HCT116 (cell line): ENCODE results near the gene SCTR. TPM values are rescaled to one million over a fixed set of nuclear protein-coding genes. Genes with fewer than 3 reads are reported as not detected.

Experiments used
- ATAC-seq: fragments of 200-7000 bp; cut with Tn5 transposase; 2 replicates; pipeline ENCODE4 v1.9.1; 2020; ENCODE audit warnings: mild to moderate bottlenecking, moderate library complexity
- BruUV-seq: library from RNA; stranded (reverse); fragments of 400-500 nt; replicated peaks from 2 replicates; lab custom pipeline; 2021; lab: Mats Ljungman, UMichigan
- CTCF ChIA-PET: fragments of 300-600 bp; sonication (Branson Sonifier 250); formaldehyde crosslinking; loops from one replicate; lab custom pipeline; 2021; ENCODE audit warnings: antibody characterized with exemption; lab: Charles Lee
- POLR2A ChIA-PET: fragments of 300-600, 350-600 bp; sonication (Branson Sonifier 250); formaldehyde crosslinking; loops from one replicate; lab custom pipeline; 2021; ENCODE audit warnings: antibody characterized with exemption; lab: Charles Lee
- RAD21 ChIA-PET, 2 experiments: fragments of 300-600 bp; sonication (Branson Sonifier 250); formaldehyde crosslinking; loops; one replicate each; lab custom pipeline; 2023; ENCODE audit warnings: low total read pairs in 2 of 2; ENCODE audit not compliant: uncharacterized antibody in 2 of 2, unreplicated experiment in 2 of 2, low non-redundant PET in 1 of 2; lab: Charles Lee
- DNase-seq: peaks from one replicate; pipeline ENCODE4 v3.0.0-alpha.2; 2010; ENCODE audit warnings: low read depth, low spot score
- H2AFZ ChIP-seq: fragments of 200-600 bp; shearing (Covaris generic), sonication (generic); 2 replicates; pipeline ENCODE4 v1.6.1; 2017; ENCODE audit warnings: low read depth, mixed run types, mixed read lengths, antibody characterized with exemption, low read length; ENCODE audit not compliant: poor library complexity, severe bottlenecking
- H3K27ac ChIP-seq: 2 replicates; pipeline ENCODE4 v1.5.1; 2012; ENCODE audit warnings: low read depth, low read length
- H3K27me3 ChIP-seq: fragments of 200-600 bp; sonication (generic); 2 replicates; pipeline ENCODE4 v1.6.1; 2016; ENCODE audit warnings: mixed run types, low read length, mixed read lengths; ENCODE audit not compliant: insufficient read depth
- H3K36me3 ChIP-seq, 2 experiments: fragments of 200-500 bp in 1 of 2; fragments of 200-600 bp in 1 of 2; sonication (Bioruptor generic) in 1 of 2; sonication (generic) in 1 of 2; 2 replicates each; pipeline versions ENCODE4 v1.5.1 to v1.6.1; 2014 to 2016; ENCODE audit warnings: low read length in 2 of 2, inconsistent platforms in 1 of 2, mixed read lengths in 1 of 2, mixed run types in 1 of 2; ENCODE audit not compliant: insufficient read depth in 2 of 2, control insufficient read depth in 1 of 2
- H3K4me1 ChIP-seq, 2 experiments: fragments of 200-600 bp in 1 of 2; sonication (generic) in 1 of 2; 2 replicates each; pipeline versions ENCODE4 v1.5.1 to v1.6.1; 2012 to 2017; ENCODE audit warnings: low read length in 2 of 2, inconsistent platforms in 1 of 2, mild to moderate bottlenecking in 1 of 2, mixed read lengths in 1 of 2, mixed run types in 1 of 2, moderate library complexity in 1 of 2; ENCODE audit not compliant: insufficient read depth in 2 of 2, control insufficient read depth in 1 of 2
- H3K4me2 ChIP-seq: fragments of 200-600 bp; sonication (generic); 2 replicates; pipeline ENCODE4 v1.6.1; 2017; ENCODE audit warnings: mixed run types, low read length, mixed read lengths
- H3K4me3 ChIP-seq, 2 experiments: fragments of 200-600 bp in 1 of 2; sonication (generic) in 1 of 2; replicated peaks in 1 of 2; 2 replicates each; pipeline ENCODE4 v1.5.1; 2011 to 2016; ENCODE audit warnings: low read length in 2 of 2, control low read depth in 1 of 2, low read depth in 1 of 2, mild to moderate bottlenecking in 1 of 2, mixed read lengths in 1 of 2, mixed run types in 1 of 2
- H3K79me2 ChIP-seq: fragments of 200-600 bp; sonication (generic); 2 replicates; pipeline ENCODE4 v1.6.1; 2017; ENCODE audit warnings: mild to moderate bottlenecking, mixed run types, low read length, moderate library complexity, mixed read lengths; ENCODE audit not compliant: insufficient read depth
- H3K9ac ChIP-seq: fragments of 200-600 bp; sonication (generic); 2 replicates; pipeline ENCODE4 v1.6.1; 2016; ENCODE audit warnings: low read length, mixed read lengths
- H3K9me2 ChIP-seq: fragments of 200-600 bp; sonication (generic), shearing (Covaris generic); 2 replicates; pipeline ENCODE4 v1.6.1; 2017; ENCODE audit warnings: mixed run types, mild to moderate bottlenecking, moderate library complexity; ENCODE audit not compliant: insufficient read depth
- H3K9me3 ChIP-seq, 2 experiments: fragments of 200-500 bp in 1 of 2; fragments of 200-600 bp in 1 of 2; sonication (Bioruptor generic) in 1 of 2; sonication (generic) in 1 of 2; 2 replicates each; pipeline ENCODE4 v1.6.1; 2014 to 2017; ENCODE audit warnings: low read length in 2 of 2, mixed read lengths in 2 of 2, inconsistent platforms in 1 of 2, low read depth in 1 of 2, mild to moderate bottlenecking in 1 of 2, mixed run types in 1 of 2, moderate library complexity in 1 of 2; ENCODE audit not compliant: control insufficient read depth in 1 of 2, insufficient read depth in 1 of 2
- H4K20me1 ChIP-seq: fragments of 200-600 bp; sonication (generic), shearing (Covaris generic); 2 replicates; pipeline ENCODE4 v1.6.1; 2017; ENCODE audit warnings: mixed run types, mild to moderate bottlenecking, moderate library complexity; ENCODE audit not compliant: insufficient read depth
- CBX3 ChIP-seq: IDR thresholded peaks from 2 replicates; pipeline ENCODE4 v1.6.1; 2012; ENCODE audit warnings: low read depth
- CEBPB ChIP-seq: IDR thresholded peaks from 2 replicates; pipeline ENCODE4 v1.6.1; 2012; ENCODE audit warnings: low read depth
- EZH2 ChIP-seq: fragments of 200-600 bp; sonication (generic); IDR thresholded peaks from 2 replicates; pipeline ENCODE4 v1.6.1; 2017; ENCODE audit warnings: antibody characterized with exemption, mixed run types
- JUND ChIP-seq: IDR thresholded peaks from 2 replicates; pipeline ENCODE4 v1.6.1; 2012
- POLR2A ChIP-seq: IDR thresholded peaks from 2 replicates; pipeline ENCODE4 v1.7.0; 2011; ENCODE audit warnings: borderline replicate concordance; ENCODE audit not compliant: insufficient read depth, insufficient read length; ENCODE audit errors: extremely low read depth
- POLR2AphosphoS5 ChIP-seq: IDR thresholded peaks from 2 replicates; pipeline ENCODE4 v1.6.1; 2011; ENCODE audit warnings: mild to moderate bottlenecking, low read depth, low read length, moderate library complexity
- SP1 ChIP-seq: IDR thresholded peaks from 2 replicates; pipeline ENCODE4 v1.6.1; 2012; ENCODE audit warnings: low read depth
- SRF ChIP-seq: IDR thresholded peaks from 2 replicates; pipeline ENCODE4 v1.6.1; 2012; ENCODE audit warnings: low read depth
- TCF7L2 ChIP-seq: IDR thresholded peaks from 2 replicates; pipeline ENCODE4 v1.7.0; 2011; ENCODE audit warnings: borderline replicate concordance, inconsistent platforms; ENCODE audit not compliant: insufficient read depth, insufficient read length; ENCODE audit errors: extremely low read depth
- YY1 ChIP-seq: IDR thresholded peaks from 2 replicates; pipeline ENCODE4 v1.6.1; 2011; ENCODE audit warnings: low read length, low read depth, moderate library complexity, mild to moderate bottlenecking; ENCODE audit not compliant: insufficient replicate concordance; ENCODE audit errors: extremely low read depth
- ZNF274 ChIP-seq: fragments of 200-500 bp; sonication (Bioruptor generic); IDR thresholded peaks from 2 replicates; pipeline ENCODE4 v1.6.1; 2014; ENCODE audit warnings: mild to moderate bottlenecking, low read depth, low read length, inconsistent platforms
- intact Hi-C: fragments of 100-400 bp; cut with micrococcal nuclease; formaldehyde crosslinking; loops from 2 replicates; pipeline ENCODE4 v1.10.0; 2022
- total RNA-seq: library from RNA; stranded (reverse); gene quantifications from one replicate; pipeline ENCODE4 v1.2.1, GENCODE V29; 2021; ENCODE audit not compliant: unreplicated experiment
- TF ChIP-seq, protein P1 (sequence below): IDR thresholded peaks from 2 replicates; pipeline ENCODE4 v1.6.1; 2012

SCTR gene
- total RNA-seq, 1 experiment from 2014 or later = not detected

DNA sequence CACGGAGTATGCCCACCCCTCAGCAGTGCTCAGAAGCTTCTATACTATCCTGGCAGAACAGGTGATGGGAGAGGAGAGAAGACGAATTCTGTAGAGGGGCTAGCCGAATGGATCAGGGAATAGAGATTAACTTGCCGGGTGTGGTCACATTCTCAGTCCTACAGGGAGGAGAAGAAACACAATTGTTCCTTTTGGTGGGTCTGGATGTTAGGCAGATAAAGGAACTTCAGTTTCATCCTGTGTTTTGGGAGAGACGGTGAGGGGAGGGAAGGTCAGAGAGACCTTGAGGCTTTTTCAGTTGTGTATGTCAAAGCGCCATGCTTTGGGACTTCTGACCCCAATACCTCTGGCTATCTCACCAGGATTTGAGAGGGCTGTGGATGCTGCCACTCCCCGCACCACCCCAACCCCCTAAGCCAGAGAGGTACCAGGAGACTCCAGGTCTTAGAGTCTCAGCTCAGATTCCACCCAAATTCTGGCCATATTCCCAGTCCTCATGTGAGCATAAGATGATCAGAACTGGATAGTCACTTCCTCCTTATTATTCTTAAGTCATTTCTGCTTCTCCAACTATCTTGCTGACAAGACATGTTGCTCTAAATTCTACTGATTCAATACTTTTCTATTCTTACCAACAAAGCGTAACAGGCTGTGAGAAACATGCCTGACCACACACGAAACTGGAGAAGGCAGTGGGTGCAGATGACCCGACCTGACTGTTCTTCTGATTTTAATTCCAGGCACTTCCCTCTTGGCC, 94.9 kb downstream of the SCTR start:
- POLR2A ChIA-PET = interaction anchor here (0.8 kb wide), 1 partner anchor 33 kb away, joined by 3 read pairs; no protein-coding TSS in a partner anchor
- CTCF ChIA-PET = no interaction called here
- Histone ChIP-seq H3K4me2 (no peak overlapping the region), H4K20me1 (no peaks in the 10 kb centered on the region), H3K27ac (no peak overlapping the region), H3K9me3 (no peaks in the 10 kb centered on the region), H3K36me3 (no peaks in the 10 kb centered on the region), H2AFZ (no peak overlapping the region), H3K4me1 (peaks cover 17 to 33% of the 10 kb centered on the region in 2 experiments; a peak in 3 of 4 replicates), H3K4me3 (no peak overlapping the region), H3K9me2 (no peaks in the 10 kb centered on the region), H3K79me2 (no peaks in the 10 kb centered on the region), H3K9ac (no peak overlapping the region), H3K27me3 (no peaks in the 10 kb centered on the region)
- RAD21 ChIA-PET = no interaction called here
- no TSS peak for BruUV-seq
- ATAC-seq = no peak
- TF ChIP-seq POLR2AphosphoS5 = no peak
- no peak for TF ChIP-seq SRF
- no peak for TF ChIP-seq JUND
- TF ChIP-seq, protein P1, sequence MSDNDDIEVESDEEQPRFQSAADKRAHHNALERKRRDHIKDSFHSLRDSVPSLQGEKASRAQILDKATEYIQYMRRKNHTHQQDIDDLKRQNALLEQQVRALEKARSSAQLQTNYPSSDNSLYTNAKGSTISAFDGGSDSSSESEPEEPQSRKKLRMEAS = no peak
- no peak for TF ChIP-seq CBX3
- intact Hi-C loops = no loop called here
- DNase-seq = no peak

DNA sequence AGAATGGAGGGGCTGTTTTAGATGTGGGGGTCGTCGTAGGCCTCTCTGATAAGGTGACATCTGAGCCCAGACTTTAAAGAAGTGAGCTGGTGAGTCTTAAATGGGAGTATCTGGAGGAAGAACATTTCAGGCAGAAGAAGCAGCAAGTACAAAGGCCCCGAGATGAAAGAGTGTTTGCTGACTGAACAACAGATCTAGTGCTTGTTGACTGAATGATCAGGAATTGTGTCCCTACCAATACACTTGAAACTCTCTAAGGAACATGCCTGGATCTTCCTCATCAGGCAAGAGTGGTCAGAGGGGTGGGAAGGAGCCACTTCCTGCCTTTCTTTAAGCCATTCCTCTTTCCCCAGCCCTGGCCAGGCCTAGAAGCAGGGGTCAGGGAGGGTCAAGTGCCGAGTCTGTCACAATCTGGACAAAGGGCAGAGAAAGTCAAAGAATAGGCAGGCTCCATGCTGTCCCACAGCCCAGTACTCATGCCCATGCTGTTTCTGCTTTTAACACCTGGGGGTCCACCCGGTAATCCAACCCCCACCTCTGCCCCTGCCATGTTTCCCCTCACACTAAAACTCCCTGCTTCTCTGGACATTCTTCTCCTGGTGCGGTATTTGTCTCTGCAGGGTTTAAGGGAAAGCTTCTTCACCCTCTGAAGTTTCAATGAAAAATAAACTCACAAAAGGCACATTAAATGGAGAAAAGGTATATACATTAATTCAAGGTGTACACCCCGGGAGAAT, 95.6 kb downstream of the SCTR start:
- DNase-seq (no peak), ATAC-seq (no peak)
- Histone ChIP-seq H3K9me3 (no peaks in the 10 kb centered on the region), H3K4me1 (peaks cover 17 to 33% of the 10 kb centered on the region in 2 experiments; a peak in 3 of 4 replicates), H3K4me3 (no peak overlapping the region), H2AFZ (no peak overlapping the region), H3K9ac (no peak overlapping the region), H4K20me1 (no peaks in the 10 kb centered on the region), H3K9me2 (no peaks in the 10 kb centered on the region), H3K27me3 (no peaks in the 10 kb centered on the region), H3K27ac (no peak overlapping the region), H3K4me2 (no peak overlapping the region), H3K79me2 (no peaks in the 10 kb centered on the region), H3K36me3 (no peaks in the 10 kb centered on the region)
- ChIA-PET CTCF (no interaction called here), RAD21 (no interaction called here)
- no TSS peak for BruUV-seq
- intact Hi-C loops = no loop called here
- TF ChIP-seq POLR2A (no peak), YY1 (no peak), CBX3 (no peak), CEBPB (no peak), ZNF274 (no peak), EZH2 (no peak), JUND (no peak), SP1 (no peak), TCF7L2 (no peak)
- TF ChIP-seq, protein P1 = no peak
- TF ChIP-seq, all 23 proteins: peak for 0
- POLR2A ChIA-PET = no interaction called here
